Endodermal cell (in vitro differentiated cells): ENCODE results near the gene ATAD3B. TPM values are rescaled to one million over a fixed set of nuclear protein-coding genes. Genes with fewer than 3 reads are reported as not detected.

Experiments
- DNase-seq: peaks from one replicate; pipeline ENCODE4 v3.0.0-alpha.2; 2017
- H3K27ac ChIP-seq: 2 replicates; pipeline ENCODE4 v1.5.1; 2013; ENCODE audit warnings: mild to moderate bottlenecking, low read depth, low read length, moderate library complexity
- H3K27me3 ChIP-seq: 2 replicates; pipeline ENCODE4 v1.6.1; 2013; ENCODE audit warnings: mild to moderate bottlenecking, low read length, moderate library complexity; ENCODE audit not compliant: insufficient read depth, control insufficient read depth, poor library complexity, severe bottlenecking
- H3K36me3 ChIP-seq: 2 replicates; pipeline ENCODE4 v1.7.0; 2013; ENCODE audit warnings: mild to moderate bottlenecking, low read length, moderate library complexity; ENCODE audit not compliant: control insufficient read depth, insufficient read depth
- H3K4me1 ChIP-seq: one replicate; pipeline ENCODE4 v1.7.0; 2013; ENCODE audit warnings: low read length; ENCODE audit not compliant: control insufficient read depth, insufficient read depth
- H3K4me3 ChIP-seq: 2 replicates; pipeline ENCODE4 v1.5.1; 2013; ENCODE audit warnings: mild to moderate bottlenecking, low read length, moderate library complexity
- H3K9ac ChIP-seq: 2 replicates; pipeline ENCODE4 v1.6.1; 2013; ENCODE audit warnings: mild to moderate bottlenecking, low read length, moderate library complexity; ENCODE audit not compliant: poor library complexity, severe bottlenecking; ENCODE audit errors: extremely low read depth
- H3K9me3 ChIP-seq: 2 replicates; pipeline ENCODE4 v1.6.1; 2013; ENCODE audit warnings: mild to moderate bottlenecking, low read length, moderate library complexity; ENCODE audit not compliant: control insufficient read depth
- H3K27ac Mint-ChIP-seq: 2 replicates; pipeline ENCODE4 v1.8.0; 2020; ENCODE audit warnings: mixed read lengths
- H3K27me3 Mint-ChIP-seq: 2 replicates; pipeline ENCODE4 v1.8.0; 2021; ENCODE audit warnings: mild to moderate bottlenecking, mixed read lengths; ENCODE audit not compliant: insufficient read depth
- H3K36me3 Mint-ChIP-seq: 2 replicates; pipeline ENCODE4 v1.8.0; 2020; ENCODE audit warnings: low read depth, mixed read lengths
- H3K4me1 Mint-ChIP-seq: 2 replicates; pipeline ENCODE4 v1.8.0; 2020; ENCODE audit warnings: mixed read lengths
- H3K4me3 Mint-ChIP-seq: 2 replicates; pipeline ENCODE4 v1.8.0; 2020; ENCODE audit warnings: mild to moderate bottlenecking, moderate library complexity, mixed read lengths
- H3K9me3 Mint-ChIP-seq: 2 replicates; pipeline ENCODE4 v1.8.0; 2020; ENCODE audit warnings: mild to moderate bottlenecking, mixed read lengths
- CTCF ChIP-seq: fragments of 200-600 bp; sonication (generic); conservative IDR thresholded peaks from 2 replicates; pipeline ENCODE4 v1.5.0; 2021; ENCODE audit warnings: antibody characterized with exemption, mild to moderate bottlenecking
- WGBS, 2 experiments: methylation state at CpG; one replicate each; pipeline versions ENCODE4 v1.1.5 to v1.1.7; 2013; ENCODE audit warnings: missing lambda C conversion rate in 2 of 2, mixed read lengths in 1 of 2; ENCODE audit not compliant: insufficient coverage in 1 of 2, insufficient read length in 1 of 2; 5-methylcytosine and 5-hydroxymethylcytosine counted together
- total RNA-seq, 2 donors: library from RNA; stranded (reverse); fragmentation: NEBNext Ultra II Directional in 1 of 2; extraction: Animal tissue kit (Norgen Biotek cat#: 25700) in 1 of 2; gene quantifications; 2 replicates in 1 of 2; 3 replicates in 1 of 2; pipeline ENCODE4 v1.2.1, GENCODE V29; 2021

The ATAD3B gene
- total RNA-seq, 2 donors from 2014 or later: 41.8 to 47.4 TPM

- peak overlapping the region; percentile 55 for H3K27ac Mint-ChIP-seq
- Histone ChIP-seq H3K27ac (no peak overlapping the region), H3K9ac (no peak overlapping the region)
Observed at GRCh38 chr1:1538989-1539309, 67.4 kb downstream of the ATAD3B start.

GRCh38 chr1:1539310-1540089 lies 67.9 kb downstream of the ATAD3B start:
- peak; percentile 83 for DNase-seq
- Mint-ChIP-seq H3K36me3 (peaks cover 18% of the 10 kb centered on the region), H3K27ac (no peak overlapping the region), H3K9me3 (no peaks in the 10 kb centered on the region), H3K4me3 (peak overlapping the region; percentile 60), H3K4me1 (no peaks in the 10 kb centered on the region), H3K27me3 (no peaks in the 10 kb centered on the region)
- Histone ChIP-seq H3K9ac (no peak overlapping the region), H3K4me3 (peak overlapping the region; percentile 76), H3K4me1 (no peaks in the 10 kb centered on the region), H3K27me3 (no peaks in the 10 kb centered on the region), H3K27ac (no peak overlapping the region), H3K9me3 (no peaks in the 10 kb centered on the region), H3K36me3 (peaks cover 21% of the 10 kb centered on the region)
- 15 to 30% methylated on average over 28 to 56 of the region's 66 CpGs for WGBS, 2 experiments
- no peak for TF ChIP-seq CTCF

More at GRCh38 chr1:1538989-1539309, 67.4 kb downstream of the ATAD3B start:
- no peaks in the 10 kb centered on the region for H3K4me1 ChIP-seq
- H3K4me3 ChIP-seq: no peak overlapping the region
- TF ChIP-seq CTCF: no peak
- H3K36me3 ChIP-seq: peaks cover 21% of the 10 kb centered on the region
- Mint-ChIP-seq H3K4me1 (no peaks in the 10 kb centered on the region), H3K27me3 (no peaks in the 10 kb centered on the region), H3K9me3 (no peaks in the 10 kb centered on the region), H3K36me3 (peaks cover 16% of the 10 kb centered on the region), H3K4me3 (peak overlapping the region; percentile 60)
- no peaks in the 10 kb centered on the region for H3K9me3 ChIP-seq
- no peak for DNase-seq
- 91 to 95% methylated on average over 15 to 18 of the region's 18 CpGs for WGBS, 2 experiments
- no peaks in the 10 kb centered on the region for H3K27me3 ChIP-seq

GRCh38 chr1:1540090-1540817 lies 68.7 kb downstream of the ATAD3B start, which contains the start of gene TMEM240:
Gene TMEM240 (minus strand): TSS chr1:1540624. CDS start chr1:1540346, 278 bp downstream.
- Mint-ChIP-seq H3K4me3 (peak within 1 kb of the TSS; percentile 60), H3K27me3 (no peaks in the 10 kb centered on the region), H3K9me3 (no peaks in the 10 kb centered on the region), H3K4me1 (no peaks in the 10 kb centered on the region), H3K27ac (no peak within 1 kb of the TSS), H3K36me3 (peaks cover 22% of the 10 kb centered on the region)
- Histone ChIP-seq H3K27ac (no peak within 1 kb of the TSS), H3K36me3 (peaks cover 21% of the 10 kb centered on the region), H3K9me3 (no peaks in the 10 kb centered on the region), H3K9ac (no peak within 1 kb of the TSS), H3K4me1 (no peaks in the 10 kb centered on the region), H3K27me3 (no peaks in the 10 kb centered on the region), H3K4me3 (peak within 1 kb of the TSS; percentile 76)
- peak; percentile 94 for DNase-seq
- 1 to 2% methylated on average over 28 to 98 of the region's 100 CpGs for WGBS, 2 experiments
- TF ChIP-seq CTCF: no peak
